ENCODE data around the gene GRXCR1.

Gene GRXCR1

DNA sequence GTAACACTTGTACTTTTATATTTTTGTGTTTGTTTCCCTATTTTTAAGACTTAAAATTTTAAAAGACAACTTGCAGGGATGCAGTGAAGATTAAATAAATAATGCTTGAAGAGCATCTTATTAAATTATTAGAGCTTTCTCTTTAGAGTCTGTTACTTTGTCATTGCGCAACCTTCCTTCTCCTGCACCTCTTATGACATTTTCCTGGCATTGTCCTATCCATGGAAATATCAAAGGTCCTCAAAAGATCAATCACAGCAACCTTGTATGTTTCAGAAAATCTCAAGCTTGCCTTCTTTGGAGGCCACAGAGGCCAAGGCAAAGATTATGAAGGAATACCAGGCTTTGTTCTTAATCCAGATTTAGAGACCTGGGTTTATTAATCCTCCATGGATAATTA lies 116.3 kb downstream of the GRXCR1 start:
- Histone ChIP-seq H2BK5ac (ENCODE audit: low read length) (no peak overlapping the region), H4K91ac (ENCODE audit: low read depth, low read length, poor library complexity) (no peak overlapping the region), H3K27me3 (ENCODE audit: control insufficient read depth in 3 of 3, insufficient read depth in 3 of 3, low read depth in 1 of 3, low read length in 3 of 3) (no peaks in the 10 kb centered on the region), H3K9ac (ENCODE audit: low read depth, low read length, poor library complexity) (no peak overlapping the region), H2BK12ac (ENCODE audit: low read length) (no peak overlapping the region), H3K4me3 (ENCODE audit: low read length in 2 of 2) (no peak overlapping the region), H3K14ac (ENCODE audit: low read length) (no peak overlapping the region), H4K8ac (ENCODE audit: low read depth, low read length) (no peak overlapping the region), H3K27ac (replicated peaks; ENCODE audit: low read length) (no peak overlapping the region), H3K4me1 (ENCODE audit: control insufficient read depth in 2 of 2, insufficient read depth in 1 of 2, low read depth in 1 of 2, low read length in 2 of 2) (no peaks in the 10 kb centered on the region), H2BK120ac (ENCODE audit: low read depth, low read length) (no peak overlapping the region), H3K4me2 (ENCODE audit: insufficient read depth, low read length, poor library complexity, severe bottlenecking) (no peak overlapping the region), H2AK5ac (ENCODE audit: low read depth, low read length) (no peak overlapping the region), H2BK15ac (ENCODE audit: low read length) (no peak overlapping the region), H3K4ac (ENCODE audit: low read length) (no peak overlapping the region), H2AFZ (ENCODE audit: low read length) (no peak overlapping the region), H3K36me3 (replicated peaks in 1 of 2; ENCODE audit: control insufficient read depth in 2 of 2, insufficient read depth in 2 of 2, low read length in 2 of 2) (no peaks in the 10 kb centered on the region), H3K23ac (ENCODE audit: low read depth, low read length, poor library complexity) (no peak overlapping the region), H3K9me3 (replicated peaks in 1 of 2; ENCODE audit: control insufficient read depth in 2 of 2, insufficient read depth in 1 of 2, low read depth in 1 of 2, low read length in 2 of 2) (peaks cover 0 to 3% of the 10 kb centered on the region in 2 donors), H3K18ac (ENCODE audit: low read length) (no peak overlapping the region), H3K79me1 (ENCODE audit: low read depth, low read length) (no peaks in the 10 kb centered on the region)
- WGBS, 2 donors (ENCODE audit: extremely low coverage in 2 of 2, insufficient read length in 2 of 2, insufficient replicate concordance in 1 of 2): no CpG with 5 or more reads among the region's 1 CpG
- DNase-seq (ENCODE audit: low spot score): no peak

DNA sequence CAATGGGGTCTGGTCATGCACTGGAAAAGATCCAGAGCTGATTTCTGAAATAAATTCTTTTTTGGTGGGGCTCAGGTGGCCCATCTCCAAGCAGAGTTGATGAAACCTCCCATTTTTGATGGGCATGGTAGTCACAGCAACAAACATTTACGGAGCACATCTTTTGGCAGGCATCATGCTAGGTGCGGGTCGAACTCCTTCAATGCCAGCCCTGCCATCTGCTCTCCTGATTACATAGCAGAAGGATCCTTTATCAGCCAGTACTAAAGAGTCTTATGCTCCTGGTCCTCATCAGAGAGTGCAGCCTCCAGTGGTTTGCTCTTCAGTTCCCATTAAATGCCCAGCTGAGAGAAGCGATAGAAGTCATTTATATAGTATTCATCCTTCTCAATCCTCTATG lies 121.7 kb downstream of the GRXCR1 start:
- Histone ChIP-seq H3K27ac (replicated peaks; ENCODE audit: low read length) (no peak overlapping the region), H3K4me3 (ENCODE audit: low read length in 2 of 2) (no peak overlapping the region), H3K9ac (ENCODE audit: low read depth, low read length, poor library complexity) (no peak overlapping the region), H3K4me2 (ENCODE audit: insufficient read depth, low read length, poor library complexity, severe bottlenecking) (no peak overlapping the region), H3K27me3 (ENCODE audit: control insufficient read depth in 3 of 3, insufficient read depth in 3 of 3, low read depth in 1 of 3, low read length in 3 of 3) (no peaks in the 10 kb centered on the region), H2BK15ac (ENCODE audit: low read length) (no peak overlapping the region), H3K4me1 (ENCODE audit: control insufficient read depth in 2 of 2, insufficient read depth in 1 of 2, low read depth in 1 of 2, low read length in 2 of 2) (no peaks in the 10 kb centered on the region), H3K4ac (ENCODE audit: low read length) (no peak overlapping the region), H3K23ac (ENCODE audit: low read depth, low read length, poor library complexity) (no peak overlapping the region), H3K18ac (ENCODE audit: low read length) (no peak overlapping the region), H2BK120ac (ENCODE audit: low read depth, low read length) (no peak overlapping the region), H4K8ac (ENCODE audit: low read depth, low read length) (no peak overlapping the region), H3K79me1 (ENCODE audit: low read depth, low read length) (no peaks in the 10 kb centered on the region), H2BK12ac (ENCODE audit: low read length) (no peak overlapping the region), H4K91ac (ENCODE audit: low read depth, low read length, poor library complexity) (no peak overlapping the region), H2AFZ (ENCODE audit: low read length) (no peak overlapping the region), H2BK5ac (ENCODE audit: low read length) (no peak overlapping the region), H2AK5ac (ENCODE audit: low read depth, low read length) (no peak overlapping the region), H3K36me3 (replicated peaks in 1 of 2; ENCODE audit: control insufficient read depth in 2 of 2, insufficient read depth in 2 of 2, low read length in 2 of 2) (no peaks in the 10 kb centered on the region), H3K14ac (ENCODE audit: low read length) (no peak overlapping the region), H3K9me3 (replicated peaks in 1 of 2; ENCODE audit: control insufficient read depth in 2 of 2, insufficient read depth in 1 of 2, low read depth in 1 of 2, low read length in 2 of 2) (no peaks in the 10 kb centered on the region)
- no CpG with 5 or more reads among the region's 4 CpGs for WGBS, 2 donors (ENCODE audit: extremely low coverage in 2 of 2, insufficient read length in 2 of 2, insufficient replicate concordance in 1 of 2)
- DNase-seq (ENCODE audit: low spot score): no peak

DNA sequence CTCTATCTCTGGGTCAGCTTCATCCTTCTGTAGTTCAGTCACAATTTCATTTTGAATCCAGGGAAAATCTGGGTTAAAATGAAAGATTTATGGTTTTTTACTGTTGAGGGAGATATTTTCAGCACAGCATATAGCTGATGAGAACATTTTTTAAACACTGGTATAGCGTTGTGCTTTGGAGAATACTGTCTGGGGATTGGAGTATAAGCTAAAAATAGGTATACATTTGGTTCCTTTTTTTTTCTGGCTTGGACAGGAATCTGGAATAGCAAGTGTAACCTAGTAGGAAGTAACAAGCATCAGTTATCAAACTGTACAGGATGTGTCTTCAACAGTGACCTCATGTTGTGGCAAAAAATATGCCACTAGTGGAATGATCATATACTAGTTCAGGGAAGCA lies 149.1 kb downstream of the GRXCR1 start:
- WGBS, 2 donors (ENCODE audit: extremely low coverage in 2 of 2, insufficient read length in 2 of 2, insufficient replicate concordance in 1 of 2): no CpG with 5 or more reads among the region's 1 CpG
- Histone ChIP-seq H3K23ac (ENCODE audit: low read depth, low read length, poor library complexity) (no peak overlapping the region), H4K8ac (ENCODE audit: low read depth, low read length) (no peak overlapping the region)

GRCh38 chr4:43047058-43047457 lies 154.5 kb downstream of the GRXCR1 start:
- H3K27ac ChIP-seq (replicated peaks; ENCODE audit: low read length): no peak overlapping the region
- H3K79me1 ChIP-seq (ENCODE audit: low read depth, low read length): no peaks in the 10 kb centered on the region
- H3K9ac ChIP-seq (ENCODE audit: low read depth, low read length, poor library complexity): no peak overlapping the region
- no peaks in the 10 kb centered on the region for H3K27me3 ChIP-seq (ENCODE audit: control insufficient read depth in 3 of 3, insufficient read depth in 3 of 3, low read depth in 1 of 3, low read length in 3 of 3)
- H3K36me3 ChIP-seq (replicated peaks in 1 of 2; ENCODE audit: control insufficient read depth in 2 of 2, insufficient read depth in 2 of 2, low read length in 2 of 2): no peaks in the 10 kb centered on the region
- H3K18ac ChIP-seq (ENCODE audit: low read length): no peak overlapping the region
- H2AFZ ChIP-seq (ENCODE audit: low read length): no peak overlapping the region
- H2BK120ac ChIP-seq (ENCODE audit: low read depth, low read length): no peak overlapping the region
- H3K14ac ChIP-seq (ENCODE audit: low read length): no peak overlapping the region
- H4K91ac ChIP-seq (ENCODE audit: low read depth, low read length, poor library complexity): no peak overlapping the region
- no peak for DNase-seq (ENCODE audit: low spot score)
- H2BK15ac ChIP-seq (ENCODE audit: low read length): no peak overlapping the region
- no CpG with 5 or more reads among the region's 1 CpG for WGBS, 2 donors (ENCODE audit: extremely low coverage in 2 of 2, insufficient read length in 2 of 2, insufficient replicate concordance in 1 of 2)
- no peak overlapping the region for H3K23ac ChIP-seq (ENCODE audit: low read depth, low read length, poor library complexity)
- no peak overlapping the region for H2BK5ac ChIP-seq (ENCODE audit: low read length)
- H3K9me3 ChIP-seq (replicated peaks in 1 of 2; ENCODE audit: control insufficient read depth in 2 of 2, insufficient read depth in 1 of 2, low read depth in 1 of 2, low read length in 2 of 2): no peaks in the 10 kb centered on the region
- no peak overlapping the region for H3K4me2 ChIP-seq (ENCODE audit: insufficient read depth, low read length, poor library complexity, severe bottlenecking)
- no peak overlapping the region for H4K8ac ChIP-seq (ENCODE audit: low read depth, low read length)
- H3K4me1 ChIP-seq (ENCODE audit: control insufficient read depth in 2 of 2, insufficient read depth in 1 of 2, low read depth in 1 of 2, low read length in 2 of 2): no peaks in the 10 kb centered on the region
- H3K4ac ChIP-seq (ENCODE audit: low read length): no peak overlapping the region
- no peak overlapping the region for H2BK12ac ChIP-seq (ENCODE audit: low read length)
- H2AK5ac ChIP-seq (ENCODE audit: low read depth, low read length): no peak overlapping the region
- no peak overlapping the region for H3K4me3 ChIP-seq (ENCODE audit: low read length in 2 of 2)

More for the DNA sequence above, 149.1 kb downstream of the GRXCR1 start:
- H3K27me3 ChIP-seq (ENCODE audit: control insufficient read depth in 3 of 3, insufficient read depth in 3 of 3, low read depth in 1 of 3, low read length in 3 of 3): no peaks in the 10 kb centered on the region
- no peak overlapping the region for H2BK120ac ChIP-seq (ENCODE audit: low read depth, low read length)
- no peak overlapping the region for H3K27ac ChIP-seq (replicated peaks; ENCODE audit: low read length)
- no peaks in the 10 kb centered on the region for H3K9me3 ChIP-seq (replicated peaks in 1 of 2; ENCODE audit: control insufficient read depth in 2 of 2, insufficient read depth in 1 of 2, low read depth in 1 of 2, low read length in 2 of 2)
- H2BK12ac ChIP-seq (ENCODE audit: low read length): no peak overlapping the region
- H3K18ac ChIP-seq (ENCODE audit: low read length): no peak overlapping the region
- no peak overlapping the region for H2BK5ac ChIP-seq (ENCODE audit: low read length)
- H3K9ac ChIP-seq (ENCODE audit: low read depth, low read length, poor library complexity): no peak overlapping the region
- H3K4me1 ChIP-seq (ENCODE audit: control insufficient read depth in 2 of 2, insufficient read depth in 1 of 2, low read depth in 1 of 2, low read length in 2 of 2): no peaks in the 10 kb centered on the region
- H3K14ac ChIP-seq (ENCODE audit: low read length): no peak overlapping the region
- no peak for DNase-seq (ENCODE audit: low spot score)
- no peaks in the 10 kb centered on the region for H3K79me1 ChIP-seq (ENCODE audit: low read depth, low read length)
- H2AK5ac ChIP-seq (ENCODE audit: low read depth, low read length): no peak overlapping the region
- H3K4me2 ChIP-seq (ENCODE audit: insufficient read depth, low read length, poor library complexity, severe bottlenecking): no peak overlapping the region
- H3K4ac ChIP-seq (ENCODE audit: low read length): no peak overlapping the region
- no peak overlapping the region for H2BK15ac ChIP-seq (ENCODE audit: low read length)
- no peak overlapping the region for H4K91ac ChIP-seq (ENCODE audit: low read depth, low read length, poor library complexity)
- no peaks in the 10 kb centered on the region for H3K36me3 ChIP-seq (replicated peaks in 1 of 2; ENCODE audit: control insufficient read depth in 2 of 2, insufficient read depth in 2 of 2, low read length in 2 of 2)
- no peak overlapping the region for H2AFZ ChIP-seq (ENCODE audit: low read length)
- H3K4me3 ChIP-seq (ENCODE audit: low read length in 2 of 2): no peak overlapping the region
